ENCODE results near the gene ERAL1. TPM values are rescaled to one million over a fixed set of nuclear protein-coding genes. Genes with fewer than 3 reads are reported as not detected.

The ERAL1 gene
- polyA plus RNA-seq, 3 donors, result 27.7 to 34.5 (median 33.8) TPM

DNA sequence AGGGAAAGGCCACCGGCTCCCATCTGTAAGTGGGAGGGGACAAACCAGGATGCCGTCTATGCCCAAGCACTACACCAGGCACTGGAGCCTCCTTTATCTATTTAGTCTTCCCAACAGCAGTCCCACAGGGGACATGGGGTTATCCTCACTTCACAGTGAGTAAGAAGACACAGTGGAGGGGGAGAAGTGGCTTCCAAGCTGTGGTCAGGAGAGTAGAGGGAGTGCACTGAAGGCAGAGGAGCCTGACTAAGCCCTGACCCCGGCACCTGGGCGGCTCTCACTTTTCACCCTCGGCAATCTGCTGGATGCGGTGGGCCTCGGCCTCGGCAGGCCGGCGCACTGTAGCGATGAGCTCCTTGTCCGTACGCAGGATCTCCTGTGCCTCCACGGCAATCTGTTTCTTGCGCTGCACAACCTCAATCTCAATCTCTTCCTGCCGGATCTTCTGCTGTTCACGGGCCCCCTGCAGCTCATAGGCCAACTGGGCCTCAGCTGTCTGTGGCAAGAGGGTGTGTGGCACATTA lies 26.8 kb downstream of the ERAL1 start:
- Mint-ChIP-seq H3K4me1 (peaks cover 2% of the 10 kb centered on the region), H3K27ac (peak overlapping the region in 1 of 7 donors; percentile 79), H3K4me3 (no peak overlapping the region), H3K27me3 (ENCODE audit: low read depth in 3 of 3) (peaks cover 0 to 2% (median 0%) of the 10 kb centered on the region in 3 donors), H3K36me3 (peaks cover 81 to 83% of the 10 kb centered on the region in 2 donors), H3K9me3 (peaks cover 0 to 2% (median 0%) of the 10 kb centered on the region in 7 donors)
- DNase-seq, result no peak
- H3K4me1 ChIP-seq (ENCODE audit: control insufficient read depth in 1 of 2, insufficient read depth in 2 of 2, low read length in 2 of 2), result no peaks in the 10 kb centered on the region
- WGBS (ENCODE audit: insufficient coverage), result 98% methylated on average over 15 of the region's 17 CpGs
- H3K9ac ChIP-seq (ENCODE audit: insufficient read depth, low read length, poor library complexity, severe bottlenecking), result no peak overlapping the region
- intact Hi-C loops (cut with micrococcal nuclease), result no loop called here
- H3K79me2 ChIP-seq (ENCODE audit: insufficient read depth, low read length), result peaks cover 9% of the 10 kb centered on the region
- H3K27me3 ChIP-seq (ENCODE audit: control insufficient read depth in 2 of 2, insufficient read depth in 2 of 2, low read length in 2 of 2), result no peaks in the 10 kb centered on the region
- H2AFZ ChIP-seq (ENCODE audit: insufficient read depth, low read depth, low read length, poor library complexity, severe bottlenecking), result no peak overlapping the region
- H3K4me3 ChIP-seq (replicated peaks in 1 of 3; ENCODE audit: low read depth in 2 of 3, low read length in 3 of 3), result no peak overlapping the region
- H3K27ac ChIP-seq (ENCODE audit: low read depth in 1 of 2, low read length in 2 of 2), result no peak overlapping the region
- H4K20me1 ChIP-seq (ENCODE audit: insufficient read depth, low read length), result peaks cover 78% of the 10 kb centered on the region
- H3K9me3 ChIP-seq (replicated peaks in 1 of 2; ENCODE audit: control insufficient read depth in 1 of 2, insufficient read depth in 1 of 2, low read length in 2 of 2), result no peaks in the 10 kb centered on the region
- no peak overlapping the region for H3K4me2 ChIP-seq (replicated peaks; ENCODE audit: extremely low read depth, low read length, poor library complexity, severe bottlenecking)
- H3K36me3 ChIP-seq (replicated peaks in 1 of 2; ENCODE audit: control insufficient read depth in 1 of 2, insufficient read depth in 2 of 2, low read length in 2 of 2), result peaks cover 79 to 88% of the 10 kb centered on the region in 2 donors
- TF ChIP-seq, protein P1, sequence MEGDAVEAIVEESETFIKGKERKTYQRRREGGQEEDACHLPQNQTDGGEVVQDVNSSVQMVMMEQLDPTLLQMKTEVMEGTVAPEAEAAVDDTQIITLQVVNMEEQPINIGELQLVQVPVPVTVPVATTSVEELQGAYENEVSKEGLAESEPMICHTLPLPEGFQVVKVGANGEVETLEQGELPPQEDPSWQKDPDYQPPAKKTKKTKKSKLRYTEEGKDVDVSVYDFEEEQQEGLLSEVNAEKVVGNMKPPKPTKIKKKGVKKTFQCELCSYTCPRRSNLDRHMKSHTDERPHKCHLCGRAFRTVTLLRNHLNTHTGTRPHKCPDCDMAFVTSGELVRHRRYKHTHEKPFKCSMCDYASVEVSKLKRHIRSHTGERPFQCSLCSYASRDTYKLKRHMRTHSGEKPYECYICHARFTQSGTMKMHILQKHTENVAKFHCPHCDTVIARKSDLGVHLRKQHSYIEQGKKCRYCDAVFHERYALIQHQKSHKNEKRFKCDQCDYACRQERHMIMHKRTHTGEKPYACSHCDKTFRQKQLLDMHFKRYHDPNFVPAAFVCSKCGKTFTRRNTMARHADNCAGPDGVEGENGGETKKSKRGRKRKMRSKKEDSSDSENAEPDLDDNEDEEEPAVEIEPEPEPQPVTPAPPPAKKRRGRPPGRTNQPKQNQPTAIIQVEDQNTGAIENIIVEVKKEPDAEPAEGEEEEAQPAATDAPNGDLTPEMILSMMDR (IDR thresholded peaks at IDR 0.05), result no peak

DNA sequence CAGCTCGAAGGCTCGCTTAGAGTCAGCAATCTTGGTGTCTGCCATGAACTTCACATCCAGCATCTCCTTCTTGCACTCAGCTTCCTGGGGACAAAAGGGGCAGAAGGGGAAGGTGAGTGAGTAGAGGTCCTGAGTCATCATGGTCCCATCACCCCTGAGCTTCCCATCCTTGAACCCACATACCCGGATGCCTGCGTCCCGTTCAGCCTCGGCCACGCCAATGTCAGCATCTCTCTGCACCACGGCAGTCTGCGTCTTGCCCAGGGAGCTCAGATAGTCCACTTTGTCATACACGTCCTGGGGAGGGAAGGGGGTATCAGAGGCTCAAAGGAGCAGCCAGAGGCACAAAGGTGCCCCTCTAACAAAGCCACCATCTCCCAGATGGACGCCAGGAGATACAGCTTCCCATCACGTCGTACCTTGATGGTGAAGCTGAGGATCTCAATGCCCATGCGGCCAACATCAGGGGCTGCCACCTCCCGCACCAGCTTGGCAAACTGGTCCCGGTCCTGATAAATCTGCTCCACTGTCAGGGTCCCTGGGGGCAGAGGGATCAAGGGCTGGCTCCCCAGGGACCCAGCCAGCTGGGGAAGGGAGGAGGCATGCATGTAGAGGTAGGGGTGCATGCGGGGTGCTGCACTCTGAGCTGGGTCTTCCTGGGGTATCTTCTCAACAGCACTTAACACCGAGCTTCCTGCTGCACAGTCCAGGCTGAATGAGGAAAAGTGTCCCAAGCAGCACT lies 27.5 kb downstream of the ERAL1 start:
- 98% methylated on average over 8 of the region's 18 CpGs for WGBS (ENCODE audit: insufficient coverage)
- H3K27ac Mint-ChIP-seq, result peak overlapping the region in 2 of 7 donors; percentile 54 to 79

More for the DNA sequence above, 27.5 kb downstream of the ERAL1 start:
- Histone ChIP-seq H3K9me3 (replicated peaks in 1 of 2; ENCODE audit: control insufficient read depth in 1 of 2, insufficient read depth in 1 of 2, low read length in 2 of 2) (no peaks in the 10 kb centered on the region), H3K27me3 (ENCODE audit: control insufficient read depth in 2 of 2, insufficient read depth in 2 of 2, low read length in 2 of 2) (no peaks in the 10 kb centered on the region), H2AFZ (ENCODE audit: insufficient read depth, low read depth, low read length, poor library complexity, severe bottlenecking) (no peak overlapping the region), H3K27ac (ENCODE audit: low read depth in 1 of 2, low read length in 2 of 2) (no peak overlapping the region), H4K20me1 (ENCODE audit: insufficient read depth, low read length) (peaks cover 85% of the 10 kb centered on the region), H3K4me3 (replicated peaks in 1 of 3; ENCODE audit: low read depth in 2 of 3, low read length in 3 of 3) (no peak overlapping the region), H3K4me2 (replicated peaks; ENCODE audit: extremely low read depth, low read length, poor library complexity, severe bottlenecking) (no peak overlapping the region), H3K79me2 (ENCODE audit: insufficient read depth, low read length) (peaks cover 16% of the 10 kb centered on the region), H3K36me3 (replicated peaks in 1 of 2; ENCODE audit: control insufficient read depth in 1 of 2, insufficient read depth in 2 of 2, low read length in 2 of 2) (peaks cover 84 to 96% of the 10 kb centered on the region in 2 donors), H3K9ac (ENCODE audit: insufficient read depth, low read length, poor library complexity, severe bottlenecking) (no peak overlapping the region), H3K4me1 (ENCODE audit: control insufficient read depth in 1 of 2, insufficient read depth in 2 of 2, low read length in 2 of 2) (no peaks in the 10 kb centered on the region)
- H3K36me3 Mint-ChIP-seq, result peaks cover 83 to 91% of the 10 kb centered on the region in 2 donors
- TF ChIP-seq, protein P1 (IDR thresholded peaks at IDR 0.05), result no peak
- H3K4me1 Mint-ChIP-seq, result peaks cover 2% of the 10 kb centered on the region
- peaks cover 0 to 2% (median 0%) of the 10 kb centered on the region in 3 donors for H3K27me3 Mint-ChIP-seq (ENCODE audit: low read depth in 3 of 3)
- no peak overlapping the region for H3K4me3 Mint-ChIP-seq
- intact Hi-C loops (cut with micrococcal nuclease), result no loop called here
- DNase-seq, result no peak
- peaks cover 0 to 2% (median 0%) of the 10 kb centered on the region in 7 donors for H3K9me3 Mint-ChIP-seq
